Measurements from ENCODE around the gene EEF1A2.

- TF ChIP-seq CTCF (conservative IDR thresholded peaks at IDR 0.05; ENCODE audit: low read depth, low read length) (no peak), CEBPB (IDR thresholded peaks at IDR 0.05; ENCODE audit: low read depth, low read length) (no peak), MXI1 (IDR thresholded peaks at IDR 0.05; ENCODE audit: borderline replicate concordance, low read depth, low read length) (no peak), SMC3 (IDR thresholded peaks at IDR 0.05; ENCODE audit: low read depth, low read length) (no peak), BHLHE40 (IDR thresholded peaks at IDR 0.05; ENCODE audit: low read depth, low read length) (no peak), POLR2A (IDR thresholded peaks at IDR 0.05; ENCODE audit: low read depth, low read length) (no peak), RFX5 (IDR thresholded peaks at IDR 0.05; ENCODE audit: low read depth, low read length) (no peak), RAD21 (IDR thresholded peaks at IDR 0.05; ENCODE audit: low read length) (no peak), CHD1 (IDR thresholded peaks at IDR 0.05; ENCODE audit: low read depth, low read length) (no peak), FOS (IDR thresholded peaks at IDR 0.05; ENCODE audit: low read depth, low read length) (no peak)
These were observed 8.3 kb upstream of the EEF1A2 start for GRCh38 chr20:63507083-63507743.

Measured in IMR-90 (cell line).